Smooth muscle cell (in vitro differentiated cells): ENCODE results near the gene LZTFL1. TPM values are rescaled to one million over a fixed set of nuclear protein-coding genes. Genes with fewer than 3 reads are reported as not detected.

Experiments used
- DNase-seq: peaks from one replicate; lab custom pipeline; 2025; ENCODE audit not compliant: unreplicated experiment; lab: John Stamatoyannopoulos, UW
- H2AFZ ChIP-seq: fragments of 200-600 bp; sonication (generic); 2 replicates; pipeline ENCODE4 v1.6.0; 2016; ENCODE audit warnings: antibody characterized with exemption, low read depth, mild to moderate bottlenecking
- H3F3A ChIP-seq: fragments of 200-600 bp; sonication (generic); 2 replicates; pipeline ENCODE4 v1.6.0; 2017; ENCODE audit warnings: antibody characterized with exemption, low read depth
- H3K27ac ChIP-seq: fragments of 200-600 bp; sonication (generic); 2 replicates; pipeline ENCODE4 v1.5.1; 2016; ENCODE audit warnings: low read depth, mild to moderate bottlenecking
- H3K27me3 ChIP-seq: fragments of 200-600 bp; sonication (generic); 2 replicates; pipeline ENCODE4 v1.6.1; 2016; ENCODE audit warnings: low read depth, mild to moderate bottlenecking
- H3K36me3 ChIP-seq: fragments of 200-600 bp; sonication (generic); 2 replicates; pipeline ENCODE4 v1.5.1; 2016; ENCODE audit warnings: low read depth
- H3K4me1 ChIP-seq: fragments of 200-600 bp; sonication (generic); 2 replicates; pipeline ENCODE4 v1.5.1; 2016; ENCODE audit warnings: low read depth
- H3K4me2 ChIP-seq: fragments of 200-600 bp; sonication (generic); 2 replicates; pipeline ENCODE4 v1.6.0; 2016; ENCODE audit warnings: mild to moderate bottlenecking
- H3K4me3 ChIP-seq: fragments of 200-600 bp; sonication (generic); 2 replicates; pipeline ENCODE4 v1.5.1; 2016; ENCODE audit warnings: mild to moderate bottlenecking
- H3K79me2 ChIP-seq: fragments of 200-600 bp; sonication (generic); 2 replicates; pipeline ENCODE4 v1.6.0; 2016; ENCODE audit warnings: low read depth, mild to moderate bottlenecking
- H3K9ac ChIP-seq: fragments of 200-600 bp; sonication (generic); 2 replicates; pipeline ENCODE4 v1.6.0; 2016; ENCODE audit warnings: low read depth
- H3K9me3 ChIP-seq: fragments of 200-600 bp; sonication (generic); replicated peaks from 2 replicates; pipeline ENCODE4 v1.5.1; 2016; ENCODE audit warnings: low read depth
- H4K20me1 ChIP-seq: fragments of 200-600 bp; sonication (generic); 2 replicates; pipeline ENCODE4 v1.6.0; 2016; ENCODE audit warnings: low read depth
- CTCF ChIP-seq: fragments of 200-600 bp; sonication (generic); IDR thresholded peaks from 2 replicates; pipeline ENCODE4 v1.5.1; 2017; ENCODE audit warnings: borderline replicate concordance, mild to moderate bottlenecking, antibody characterized with exemption; ENCODE audit not compliant: insufficient read depth, poor library complexity, severe bottlenecking
- WGBS: methylation state at CpG from one replicate; pipeline ENCODE4 v1.1.7; 2016; ENCODE audit warnings: low lambda C conversion rate; 5-methylcytosine and 5-hydroxymethylcytosine counted together
- polyA plus RNA-seq: library from polyadenylated mRNA; unstranded; fragments of >200 nt; fragmentation: Nextera tagmentation; extraction: Ambion mirVana; gene quantifications from 2 replicates; pipeline ENCODE4 v1.2.1, GENCODE V29; 2016
- total RNA-seq: library from RNA; depleted of rRNA; stranded (reverse); fragments of >200 nt; gene quantifications from 2 replicates; pipeline ENCODE4 v1.2.3, GENCODE V29; 2014

LZTFL1 gene
- total and polyA plus RNA-seq, 2 experiments from 2014 or later: 8.6 to 29.4 TPM

GRCh38 chr3:45816544-45816943, 25.4 kb downstream of the LZTFL1 start:
- no peaks in the 10 kb centered on the region for H4K20me1 ChIP-seq
- no peak overlapping the region for H3K27ac ChIP-seq
- H3K27me3 ChIP-seq: no peaks in the 10 kb centered on the region
- no peaks in the 10 kb centered on the region for H3K4me1 ChIP-seq
- TF ChIP-seq CTCF: no peak
- no peaks in the 10 kb centered on the region for H3K36me3 ChIP-seq
- H3K9me3 ChIP-seq: no peaks in the 10 kb centered on the region
- no peaks in the 10 kb centered on the region for H3K79me2 ChIP-seq
- no peak for DNase-seq
- no peak overlapping the region for H3K9ac ChIP-seq
- H3F3A ChIP-seq: no peaks in the 10 kb centered on the region
- WGBS: 81% methylated on average over 3 of the region's 3 CpGs
- H3K4me3 ChIP-seq: no peak overlapping the region
- H2AFZ ChIP-seq: no peak overlapping the region
- H3K4me2 ChIP-seq: no peak overlapping the region

- Histone ChIP-seq H4K20me1 (no peaks in the 10 kb centered on the region), H3K4me2 (no peak overlapping the region), H3K4me3 (no peak overlapping the region), H3F3A (no peaks in the 10 kb centered on the region), H2AFZ (no peak overlapping the region), H3K36me3 (no peaks in the 10 kb centered on the region), H3K4me1 (no peaks in the 10 kb centered on the region), H3K27ac (no peak overlapping the region), H3K79me2 (no peaks in the 10 kb centered on the region), H3K9ac (no peak overlapping the region), H3K9me3 (no peaks in the 10 kb centered on the region), H3K27me3 (no peaks in the 10 kb centered on the region)
- no peak for TF ChIP-seq CTCF
- WGBS: 93% methylated on average over 4 of the region's 4 CpGs
- DNase-seq: no peak
Measured at GRCh38 chr3:45814322-45814721, 27.6 kb downstream of the LZTFL1 start.

- TF ChIP-seq CTCF: no peak
- Histone ChIP-seq H3K4me3 (no peak overlapping the region), H3K9me3 (no peaks in the 10 kb centered on the region), H3K79me2 (no peaks in the 10 kb centered on the region), H3K36me3 (no peaks in the 10 kb centered on the region), H3K27me3 (no peaks in the 10 kb centered on the region), H3K9ac (no peak overlapping the region), H4K20me1 (no peaks in the 10 kb centered on the region), H3K27ac (no peak overlapping the region), H3F3A (no peaks in the 10 kb centered on the region), H3K4me2 (no peak overlapping the region), H3K4me1 (no peaks in the 10 kb centered on the region), H2AFZ (no peak overlapping the region)
- DNase-seq: no peak
- 76% methylated on average over 10 of the region's 10 CpGs for WGBS
Measured at GRCh38 chr3:45807681-45808540, 34.0 kb downstream of the LZTFL1 start.

- no peak for DNase-seq
- H3F3A ChIP-seq: no peaks in the 10 kb centered on the region
- WGBS: 97% methylated on average over 3 of the region's 3 CpGs
- H3K27ac ChIP-seq: no peak overlapping the region
- H3K79me2 ChIP-seq: no peaks in the 10 kb centered on the region
- no peak overlapping the region for H2AFZ ChIP-seq
- no peaks in the 10 kb centered on the region for H3K36me3 ChIP-seq
- H3K27me3 ChIP-seq: no peaks in the 10 kb centered on the region
- H3K4me2 ChIP-seq: no peak overlapping the region
- H3K4me3 ChIP-seq: no peak overlapping the region
- no peak overlapping the region for H3K9ac ChIP-seq
- H3K9me3 ChIP-seq: no peaks in the 10 kb centered on the region
- TF ChIP-seq CTCF: no peak
- H3K4me1 ChIP-seq: no peaks in the 10 kb centered on the region
- H4K20me1 ChIP-seq: no peaks in the 10 kb centered on the region
Measured at GRCh38 chr3:45807133-45807532, 34.8 kb downstream of the LZTFL1 start.
